ENCODE results near the gene CLHC1.

CLHC1 gene

DNA sequence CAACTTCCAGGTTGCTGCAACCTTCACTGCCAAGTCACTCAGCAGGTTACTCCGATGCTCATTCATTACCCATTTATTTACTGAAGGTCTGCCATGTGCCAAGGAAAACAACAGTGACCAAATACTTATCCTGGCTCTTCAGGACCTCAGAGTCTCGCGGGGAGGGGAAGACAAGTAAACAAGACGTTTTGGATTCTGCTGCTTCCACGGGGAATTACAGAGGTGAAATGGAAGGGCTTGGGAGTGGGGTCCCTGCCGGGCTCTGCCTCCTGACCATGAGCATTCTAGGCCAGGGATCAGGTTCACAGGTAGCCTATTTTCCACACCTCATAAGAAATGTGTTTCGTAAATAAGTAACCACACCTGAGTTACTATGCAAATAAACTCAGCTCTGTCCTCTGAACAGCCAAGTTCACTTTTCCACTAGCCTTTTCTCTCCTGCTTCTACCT is 68.1 kb downstream of the CLHC1 start:
- no peak overlapping the region for H3K4me3 ChIP-seq (ENCODE audit: low read depth, low read length)
- TF ChIP-seq, protein P1, sequence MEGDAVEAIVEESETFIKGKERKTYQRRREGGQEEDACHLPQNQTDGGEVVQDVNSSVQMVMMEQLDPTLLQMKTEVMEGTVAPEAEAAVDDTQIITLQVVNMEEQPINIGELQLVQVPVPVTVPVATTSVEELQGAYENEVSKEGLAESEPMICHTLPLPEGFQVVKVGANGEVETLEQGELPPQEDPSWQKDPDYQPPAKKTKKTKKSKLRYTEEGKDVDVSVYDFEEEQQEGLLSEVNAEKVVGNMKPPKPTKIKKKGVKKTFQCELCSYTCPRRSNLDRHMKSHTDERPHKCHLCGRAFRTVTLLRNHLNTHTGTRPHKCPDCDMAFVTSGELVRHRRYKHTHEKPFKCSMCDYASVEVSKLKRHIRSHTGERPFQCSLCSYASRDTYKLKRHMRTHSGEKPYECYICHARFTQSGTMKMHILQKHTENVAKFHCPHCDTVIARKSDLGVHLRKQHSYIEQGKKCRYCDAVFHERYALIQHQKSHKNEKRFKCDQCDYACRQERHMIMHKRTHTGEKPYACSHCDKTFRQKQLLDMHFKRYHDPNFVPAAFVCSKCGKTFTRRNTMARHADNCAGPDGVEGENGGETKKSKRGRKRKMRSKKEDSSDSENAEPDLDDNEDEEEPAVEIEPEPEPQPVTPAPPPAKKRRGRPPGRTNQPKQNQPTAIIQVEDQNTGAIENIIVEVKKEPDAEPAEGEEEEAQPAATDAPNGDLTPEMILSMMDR (IDR thresholded peaks at IDR 0.05; ENCODE audit: low read depth, low read length), result no peak

DNA sequence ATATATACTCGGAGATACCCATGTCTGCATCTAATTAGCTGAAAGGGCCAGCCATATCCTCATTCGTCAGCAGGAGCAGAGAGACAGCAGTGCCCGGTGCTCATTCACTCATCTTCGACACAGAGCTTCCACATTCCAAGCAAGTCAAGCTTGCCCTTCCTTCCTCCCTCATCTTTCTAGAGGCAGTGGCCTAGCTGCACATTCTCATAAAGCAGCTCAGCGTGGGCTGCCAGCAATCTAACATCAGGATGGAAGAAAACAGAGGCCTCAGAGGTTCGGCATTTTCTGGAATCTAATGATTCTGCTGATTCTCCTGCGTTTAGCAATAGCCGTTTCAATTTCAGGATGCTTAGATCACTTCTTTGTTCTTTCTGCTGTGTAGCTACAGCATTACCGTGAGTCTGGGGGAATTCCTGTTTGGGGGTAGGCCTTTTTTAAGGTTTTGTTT is 68.8 kb downstream of the CLHC1 start:
- H3K4me3 ChIP-seq (ENCODE audit: low read depth, low read length), result no peak overlapping the region
- TF ChIP-seq, protein P1 (IDR thresholded peaks at IDR 0.05; ENCODE audit: low read depth, low read length), result no peak

DNA sequence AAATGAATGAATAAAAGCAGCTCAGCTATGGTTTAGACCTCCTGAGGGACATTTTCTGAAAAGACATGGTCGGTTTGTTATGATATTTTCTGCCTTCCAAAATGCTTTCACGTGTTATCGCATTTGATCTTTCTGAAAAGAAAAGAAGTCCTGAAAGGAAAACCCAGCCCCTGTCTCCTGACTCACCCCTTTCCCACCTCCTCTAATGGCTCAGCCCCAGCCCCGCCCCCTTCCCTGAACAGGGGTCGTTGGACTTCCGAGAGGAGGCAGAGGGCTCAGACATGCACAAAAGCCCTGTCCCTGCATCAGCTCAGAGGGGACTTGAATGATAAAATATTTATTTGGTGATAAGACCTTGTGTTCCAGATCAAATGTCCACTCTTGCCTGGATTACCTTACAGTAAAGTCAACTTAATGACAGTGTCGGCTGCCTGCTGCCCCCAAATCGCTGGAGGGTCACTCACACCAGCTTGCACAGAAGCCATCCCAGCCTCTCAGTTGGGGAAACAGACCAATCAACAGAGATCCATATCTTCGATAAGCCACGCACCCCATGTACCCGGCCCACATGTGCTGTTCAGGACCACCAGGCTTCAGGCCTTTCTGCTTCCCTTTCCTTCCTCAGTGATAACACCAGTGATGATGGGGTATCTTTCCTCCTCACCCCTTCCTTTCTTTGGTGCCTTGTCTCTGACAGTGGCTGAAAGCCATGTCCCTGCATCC is 69.6 kb downstream of the CLHC1 start:
- TF ChIP-seq, protein P1 (IDR thresholded peaks at IDR 0.05; ENCODE audit: low read depth, low read length), result no peak
- H3K4me3 ChIP-seq (ENCODE audit: low read depth, low read length), result no peak overlapping the region

DNA sequence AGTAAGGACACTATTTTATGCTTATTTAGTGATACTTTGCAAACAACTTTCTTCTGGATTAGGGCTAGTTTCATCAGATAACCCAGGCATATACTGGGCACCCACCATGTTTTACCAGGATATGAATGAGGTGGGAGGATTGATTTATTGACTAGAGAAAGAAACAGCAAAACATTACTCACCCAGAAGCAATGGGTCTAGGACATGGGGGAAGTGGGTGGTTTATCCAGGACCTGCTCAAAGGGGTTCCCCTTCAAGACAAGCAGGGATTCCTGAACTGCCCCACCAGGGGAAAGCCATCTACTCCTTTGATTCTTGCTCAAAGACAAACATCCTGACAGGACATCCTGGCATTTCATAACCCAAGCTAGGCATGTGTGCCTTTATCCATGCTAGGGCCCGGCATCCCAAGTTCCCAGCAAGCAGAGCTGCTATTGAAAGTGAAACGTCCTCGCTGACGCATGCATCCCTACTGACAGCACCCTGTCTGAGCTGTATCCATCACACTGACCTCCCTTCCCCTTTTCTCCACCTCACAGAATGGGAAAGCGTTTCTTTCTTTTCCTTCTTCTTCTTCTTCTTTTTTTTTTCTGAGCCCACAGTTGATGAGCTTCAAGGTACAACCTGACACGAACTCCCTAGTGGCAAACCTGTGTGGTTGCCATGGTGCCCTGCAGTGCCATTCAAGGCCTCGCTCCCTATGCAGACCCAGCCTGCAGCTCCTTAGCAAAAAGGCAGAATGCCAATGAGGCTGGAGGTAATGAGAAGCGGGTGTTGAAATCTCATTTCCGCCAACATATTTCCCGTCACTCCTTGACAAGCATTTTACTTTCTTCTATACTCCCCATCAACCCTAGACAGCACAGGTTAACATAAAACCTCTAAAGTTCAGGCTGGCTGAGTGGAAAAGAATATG is 70.5 kb downstream of the CLHC1 start:
- no peak overlapping the region for H3K4me3 ChIP-seq (ENCODE audit: low read depth, low read length)

DNA sequence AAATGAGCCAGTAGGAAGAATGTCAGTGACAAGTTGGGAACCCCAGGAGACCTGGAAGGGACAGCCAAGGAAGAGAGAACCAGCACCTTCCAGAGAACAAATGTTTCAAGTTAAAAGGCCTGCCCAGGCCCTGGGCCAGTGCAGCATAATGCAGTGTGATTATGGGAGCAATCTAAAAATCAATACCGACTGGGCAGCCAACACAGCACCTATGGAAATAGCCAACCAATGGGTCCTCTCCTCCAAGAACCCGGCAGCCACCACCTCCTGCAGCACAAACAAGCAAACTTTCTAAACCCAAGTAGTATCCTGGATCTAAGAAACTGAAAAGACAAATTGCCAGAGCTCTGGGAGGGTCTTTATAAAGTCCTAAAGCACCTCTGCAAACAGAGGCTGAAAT is 71.7 kb downstream of the CLHC1 start:
- no peak overlapping the region for H3K4me3 ChIP-seq (ENCODE audit: low read depth, low read length)
- TF ChIP-seq, protein P1 (IDR thresholded peaks at IDR 0.05; ENCODE audit: low read depth, low read length), result no peak

More for the DNA sequence above, 70.5 kb downstream of the CLHC1 start:
- TF ChIP-seq, protein P1 (IDR thresholded peaks at IDR 0.05; ENCODE audit: low read depth, low read length), result no peak

DNA sequence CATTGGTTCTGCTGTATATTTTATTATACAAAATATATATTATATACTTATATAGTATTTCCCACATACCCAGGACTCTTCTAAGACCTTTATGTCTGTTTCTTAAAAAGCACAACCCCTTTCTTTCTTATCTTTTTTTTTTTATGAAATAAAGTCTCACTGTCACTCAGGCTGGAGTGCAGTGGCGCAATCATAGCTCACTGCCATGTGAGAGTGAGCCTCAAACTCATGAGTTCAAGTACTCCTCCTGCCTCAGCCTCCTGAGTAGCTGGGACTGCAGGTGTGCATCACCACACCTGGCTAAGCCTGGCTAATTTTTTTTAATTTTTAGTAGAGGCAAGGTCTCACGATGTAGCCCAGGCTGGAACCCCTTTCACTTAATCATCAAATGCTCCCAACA is 72.3 kb downstream of the CLHC1 start:
- no peak overlapping the region for H3K4me3 ChIP-seq (ENCODE audit: low read depth, low read length)
- TF ChIP-seq, protein P1 (IDR thresholded peaks at IDR 0.05; ENCODE audit: low read depth, low read length), result no peak
